ENCODE results near the gene LAMA5.

DNA sequence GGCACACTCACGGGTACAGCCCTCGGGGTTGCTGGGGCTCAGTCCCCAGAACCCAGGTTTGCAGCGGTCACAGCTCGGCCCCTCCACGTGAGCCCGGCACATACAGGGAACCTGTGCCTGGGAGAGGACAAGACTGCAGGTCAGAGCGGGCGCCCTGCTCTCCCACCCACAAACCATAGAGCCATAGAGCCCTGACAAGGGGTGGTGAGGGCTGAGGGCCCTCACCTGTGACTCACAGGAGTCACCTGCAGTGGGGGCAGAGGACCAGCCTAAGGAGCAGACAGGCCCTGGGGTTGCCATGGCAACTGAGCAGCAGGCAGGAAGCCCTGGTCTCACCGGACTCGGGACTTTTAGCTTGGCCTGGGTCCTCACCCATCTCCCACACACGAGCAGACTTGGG lies 30.8 kb downstream of the LAMA5 start:
- TF ChIP-seq EZH2phosphoT487 (IDR thresholded peaks at IDR 0.05; ENCODE audit: low read depth) (no peak), CTCF (IDR thresholded peaks at IDR 0.05; ENCODE audit: low read depth, low read length) (no peak)

Data from OCI-LY3 (cell line).